ENCODE data around the gene SEMA5A.
A peak's percentile ranks its signal among the peaks of the same experiment; 100 is the strongest.

The SEMA5A gene

GRCh38 chr5:9549941-9550340 is 4.1 kb upstream of the SEMA5A start:
- Histone ChIP-seq H3K4me3 (ENCODE audit: low read depth in 1 of 5, low read length in 5 of 5) (no peak overlapping the region), H3K9ac (ENCODE audit: low read length in 5 of 5) (no peak overlapping the region), H3K36me3 (ENCODE audit: control insufficient read depth in 5 of 5, insufficient read depth in 5 of 5, low read length in 5 of 5) (peaks cover 6 to 19% (median 10%) of the 10 kb centered on the region in 5 donors), H3K27me3 (ENCODE audit: control insufficient read depth in 5 of 5, insufficient read depth in 4 of 5, low read length in 5 of 5) (peaks cover 0 to 3% (median 2%) of the 10 kb centered on the region in 5 donors), H3K9me3 (ENCODE audit: control insufficient read depth in 5 of 5, low read length in 5 of 5) (no peaks in the 10 kb centered on the region), H3K27ac (ENCODE audit: low read depth, low read length) (no peak overlapping the region), H3K4me1 (ENCODE audit: control insufficient read depth in 5 of 5, insufficient read depth in 5 of 5, low read length in 5 of 5) (peaks cover 0 to 38% (median 31%) of the 10 kb centered on the region in 5 donors)

DNA sequence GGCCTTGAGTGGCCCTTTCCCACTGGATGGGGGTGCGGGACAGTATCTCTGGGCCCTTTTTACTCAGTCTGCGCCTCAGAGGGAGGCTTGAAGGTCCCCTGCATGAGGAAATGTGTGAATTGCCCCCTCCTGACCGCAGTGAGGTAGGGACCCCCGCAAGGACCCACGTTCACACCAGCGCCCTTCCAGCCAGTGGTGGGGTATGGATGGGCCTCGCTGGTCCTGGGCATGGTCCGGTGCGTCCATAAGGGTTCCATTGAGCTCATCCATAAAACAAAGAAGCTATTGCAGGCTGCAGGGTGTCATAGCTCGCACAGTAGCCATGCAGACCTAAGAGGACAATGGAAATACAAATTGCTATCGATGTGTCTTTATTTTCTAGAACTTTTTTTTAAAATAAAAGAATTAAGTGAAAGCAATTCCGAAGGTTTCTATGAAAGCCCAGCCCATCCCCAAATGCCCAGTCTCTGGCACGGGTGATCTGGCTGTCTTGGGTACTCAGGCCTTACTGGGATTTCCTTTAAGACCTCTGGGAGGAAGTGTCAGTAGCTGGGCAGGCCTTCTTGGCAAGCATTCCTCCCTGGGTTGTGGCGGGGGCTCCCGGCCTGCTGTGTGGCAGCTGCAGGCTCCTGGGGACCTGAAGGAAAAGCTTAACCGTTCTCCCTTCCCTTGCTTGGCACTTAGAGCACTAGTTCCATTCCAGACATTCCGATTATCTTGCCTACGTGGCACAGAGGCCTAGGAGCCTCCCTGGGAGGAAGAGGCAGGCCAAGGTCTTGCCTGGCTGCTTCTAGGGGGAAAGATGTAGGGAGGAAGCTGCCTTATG is 1.5 kb upstream of the SEMA5A start:
- Histone ChIP-seq H3K9ac (ENCODE audit: low read length in 5 of 5) (peak overlapping the region in 4 of 5 donors; percentile 24 to 66 (median 49)), H3K4me1 (ENCODE audit: control insufficient read depth in 5 of 5, insufficient read depth in 5 of 5, low read length in 5 of 5) (peaks cover 0 to 36% (median 32%) of the 10 kb centered on the region in 5 donors), H3K36me3 (ENCODE audit: control insufficient read depth in 5 of 5, insufficient read depth in 5 of 5, low read length in 5 of 5) (peaks cover 6 to 19% (median 10%) of the 10 kb centered on the region in 5 donors), H3K27ac (ENCODE audit: low read depth, low read length) (peak overlapping the region; percentile 81), H3K4me3 (ENCODE audit: low read depth in 1 of 5, low read length in 5 of 5) (peak overlapping the region; percentile 48 to 85 (median 74)), H3K27me3 (ENCODE audit: control insufficient read depth in 5 of 5, insufficient read depth in 4 of 5, low read length in 5 of 5) (peaks cover 3 to 9% (median 6%) of the 10 kb centered on the region in 5 donors), H3K9me3 (ENCODE audit: control insufficient read depth in 5 of 5, low read length in 5 of 5) (no peaks in the 10 kb centered on the region)

- Histone ChIP-seq H3K36me3 (ENCODE audit: control insufficient read depth in 5 of 5, insufficient read depth in 5 of 5, low read length in 5 of 5) (peaks cover 2 to 11% (median 10%) of the 10 kb centered on the region in 5 donors), H3K27me3 (ENCODE audit: control insufficient read depth in 5 of 5, insufficient read depth in 4 of 5, low read length in 5 of 5) (peaks cover 3 to 9% (median 6%) of the 10 kb centered on the region in 5 donors), H3K9me3 (ENCODE audit: control insufficient read depth in 5 of 5, low read length in 5 of 5) (no peaks in the 10 kb centered on the region), H3K4me1 (ENCODE audit: control insufficient read depth in 5 of 5, insufficient read depth in 5 of 5, low read length in 5 of 5) (peaks cover 0 to 36% (median 32%) of the 10 kb centered on the region in 5 donors), H3K27ac (ENCODE audit: low read depth, low read length) (no peak overlapping the region), H3K9ac (ENCODE audit: low read length in 5 of 5) (peak overlapping the region in 4 of 5 donors; percentile 10 to 71 (median 34)), H3K4me3 (ENCODE audit: low read depth in 1 of 5, low read length in 5 of 5) (peak overlapping the region in 4 of 5 donors; percentile 47 to 73 (median 58))
Measured at GRCh38 chr5:9545136-9545991, 511 bp downstream of the SEMA5A start.

DNA sequence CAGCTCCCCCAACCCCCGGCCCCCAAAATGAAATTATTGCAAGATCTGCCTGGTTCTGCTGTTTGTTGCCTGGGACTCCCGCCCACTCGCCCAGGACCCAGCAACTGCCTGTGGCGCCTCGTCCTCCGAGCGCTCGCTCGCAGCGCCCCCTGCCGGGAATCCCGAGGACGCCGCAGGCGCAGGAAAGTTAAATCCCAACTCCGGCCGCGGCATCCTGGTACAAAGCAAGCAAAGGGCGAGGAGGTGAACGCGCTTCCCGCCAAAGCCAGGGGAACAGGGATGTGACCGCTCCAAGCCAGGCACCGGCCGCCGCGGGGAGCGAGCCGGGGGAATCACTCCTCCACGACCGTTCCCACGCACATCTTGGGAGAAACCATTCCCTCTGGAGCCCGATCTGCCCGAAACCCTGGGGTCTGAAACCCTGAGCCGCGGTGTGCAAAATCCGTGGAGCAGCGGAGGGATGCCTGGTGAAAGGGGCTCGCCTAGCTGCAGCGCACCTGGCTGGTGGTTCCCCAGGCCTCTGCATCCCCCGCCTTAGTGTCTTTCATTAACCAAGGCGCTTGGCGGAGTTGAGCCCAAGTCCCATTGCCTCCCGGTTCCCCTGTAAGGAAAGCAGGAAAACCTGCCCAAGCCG is 1.3 kb downstream of the SEMA5A start:
- Histone ChIP-seq H3K9me3 (ENCODE audit: control insufficient read depth in 5 of 5, low read length in 5 of 5) (no peaks in the 10 kb centered on the region), H3K27ac (ENCODE audit: low read depth, low read length) (no peak overlapping the region), H3K4me1 (ENCODE audit: control insufficient read depth in 5 of 5, insufficient read depth in 5 of 5, low read length in 5 of 5) (peaks cover 0 to 36% (median 32%) of the 10 kb centered on the region in 5 donors), H3K36me3 (ENCODE audit: control insufficient read depth in 5 of 5, insufficient read depth in 5 of 5, low read length in 5 of 5) (peaks cover under 1 to 6% (median 6%) of the 10 kb centered on the region in 5 donors), H3K27me3 (ENCODE audit: control insufficient read depth in 5 of 5, insufficient read depth in 4 of 5, low read length in 5 of 5) (peaks cover 3 to 9% (median 6%) of the 10 kb centered on the region in 5 donors), H3K4me3 (ENCODE audit: low read depth in 1 of 5, low read length in 5 of 5) (peak overlapping the region; percentile 47 to 73 (median 63)), H3K9ac (ENCODE audit: low read length in 5 of 5) (peak overlapping the region in 3 of 5 donors; percentile 37 to 52 (median 45))

DNA sequence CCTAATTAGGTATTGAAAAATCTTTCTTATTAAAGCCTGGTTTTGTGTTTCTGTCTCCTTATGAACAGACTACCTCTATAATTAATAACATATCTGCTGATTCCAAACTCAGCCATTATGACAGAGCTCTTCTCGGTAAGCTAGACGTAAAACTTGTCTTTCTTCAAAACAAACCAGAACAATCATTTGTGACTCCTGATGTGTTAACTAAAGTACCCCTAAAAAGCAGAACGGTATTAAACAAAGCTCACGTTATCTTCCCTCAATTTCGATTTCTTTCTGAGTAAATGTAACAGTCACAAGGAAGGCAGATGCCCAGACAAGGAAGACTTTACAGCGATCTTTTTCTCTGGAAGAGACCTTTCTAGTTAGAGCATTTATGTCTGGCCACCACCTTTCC is 1.8 kb downstream of the SEMA5A start:
- Histone ChIP-seq H3K27me3 (ENCODE audit: control insufficient read depth in 5 of 5, insufficient read depth in 4 of 5, low read length in 5 of 5) (peaks cover 3 to 9% (median 6%) of the 10 kb centered on the region in 5 donors), H3K27ac (ENCODE audit: low read depth, low read length) (no peak overlapping the region), H3K9me3 (ENCODE audit: control insufficient read depth in 5 of 5, low read length in 5 of 5) (no peaks in the 10 kb centered on the region), H3K4me3 (ENCODE audit: low read depth in 1 of 5, low read length in 5 of 5) (peak overlapping the region; percentile 29 to 73 (median 63)), H3K36me3 (ENCODE audit: control insufficient read depth in 5 of 5, insufficient read depth in 5 of 5, low read length in 5 of 5) (peaks cover 0 to under 1% (median under 1%) of the 10 kb centered on the region in 5 donors), H3K9ac (ENCODE audit: low read length in 5 of 5) (peak overlapping the region in 3 of 5 donors; percentile 37 to 52 (median 45)), H3K4me1 (ENCODE audit: control insufficient read depth in 5 of 5, insufficient read depth in 5 of 5, low read length in 5 of 5) (peaks cover 0 to 36% (median 32%) of the 10 kb centered on the region in 5 donors)

GRCh38 chr5:9543311-9543920 is 2.5 kb downstream of the SEMA5A start:
- Histone ChIP-seq H3K4me1 (ENCODE audit: control insufficient read depth in 5 of 5, insufficient read depth in 5 of 5, low read length in 5 of 5) (peaks cover 0 to 36% (median 32%) of the 10 kb centered on the region in 5 donors), H3K4me3 (ENCODE audit: low read depth in 1 of 5, low read length in 5 of 5) (no peak overlapping the region), H3K27me3 (ENCODE audit: control insufficient read depth in 5 of 5, insufficient read depth in 4 of 5, low read length in 5 of 5) (peaks cover 3 to 9% (median 6%) of the 10 kb centered on the region in 5 donors), H3K9me3 (ENCODE audit: control insufficient read depth in 5 of 5, low read length in 5 of 5) (no peaks in the 10 kb centered on the region), H3K9ac (ENCODE audit: low read length in 5 of 5) (no peak overlapping the region), H3K27ac (ENCODE audit: low read depth, low read length) (no peak overlapping the region), H3K36me3 (ENCODE audit: control insufficient read depth in 5 of 5, insufficient read depth in 5 of 5, low read length in 5 of 5) (no peaks in the 10 kb centered on the region)

DNA sequence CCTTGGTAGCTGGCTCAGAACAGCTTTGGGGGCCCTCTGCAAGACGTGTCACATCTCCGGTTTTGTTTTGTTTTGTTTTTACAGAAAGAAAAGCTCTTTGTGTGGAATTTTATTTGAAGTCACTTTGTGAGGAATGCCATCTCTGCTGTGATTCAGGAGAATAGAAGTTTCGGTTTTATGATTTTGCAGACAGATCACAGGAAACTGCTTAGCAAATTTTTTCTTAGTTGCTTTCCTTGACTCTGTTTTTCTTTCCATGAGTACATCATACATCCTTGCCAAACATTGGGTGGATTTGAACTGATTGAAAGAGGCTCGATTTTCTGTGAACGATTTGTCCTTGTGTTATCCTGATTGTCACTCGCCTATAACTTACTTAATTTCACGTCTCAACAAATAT is 5.1 kb downstream of the SEMA5A start:
- H3K27ac ChIP-seq (ENCODE audit: low read depth, low read length): no peak overlapping the region
- H3K9ac ChIP-seq (ENCODE audit: low read length in 5 of 5): no peak overlapping the region
- peaks cover 3 to 11% (median 6%) of the 10 kb centered on the region in 5 donors for H3K27me3 ChIP-seq (ENCODE audit: control insufficient read depth in 5 of 5, insufficient read depth in 4 of 5, low read length in 5 of 5)
- H3K9me3 ChIP-seq (ENCODE audit: control insufficient read depth in 5 of 5, low read length in 5 of 5): no peaks in the 10 kb centered on the region
- peaks cover 0 to 19% (median 16%) of the 10 kb centered on the region in 5 donors for H3K4me1 ChIP-seq (ENCODE audit: control insufficient read depth in 5 of 5, insufficient read depth in 5 of 5, low read length in 5 of 5)
- H3K4me3 ChIP-seq (ENCODE audit: low read depth in 1 of 5, low read length in 5 of 5): no peak overlapping the region
- no peaks in the 10 kb centered on the region for H3K36me3 ChIP-seq (ENCODE audit: control insufficient read depth in 5 of 5, insufficient read depth in 5 of 5, low read length in 5 of 5)

- peaks cover 0 to 4% (median 0%) of the 10 kb centered on the region in 5 donors for H3K27me3 ChIP-seq (ENCODE audit: control insufficient read depth in 5 of 5, insufficient read depth in 4 of 5, low read length in 5 of 5)
- no peaks in the 10 kb centered on the region for H3K9me3 ChIP-seq (ENCODE audit: control insufficient read depth in 5 of 5, low read length in 5 of 5)
- no peak overlapping the region for H3K27ac ChIP-seq (ENCODE audit: low read depth, low read length)
- no peak overlapping the region for H3K4me3 ChIP-seq (ENCODE audit: low read depth in 1 of 5, low read length in 5 of 5)
- H3K4me1 ChIP-seq (ENCODE audit: control insufficient read depth in 5 of 5, insufficient read depth in 5 of 5, low read length in 5 of 5): no peaks in the 10 kb centered on the region
- no peaks in the 10 kb centered on the region for H3K36me3 ChIP-seq (ENCODE audit: control insufficient read depth in 5 of 5, insufficient read depth in 5 of 5, low read length in 5 of 5)
- H3K9ac ChIP-seq (ENCODE audit: low read length in 5 of 5): no peak overlapping the region
Measured at GRCh38 chr5:9538504-9538903, 7.4 kb downstream of the SEMA5A start.
